NCI-H345 treated with DMSO at 0.1 percent for 48 hours (cell line): ENCODE results near the gene TAS2R30.
"Not testable (repeated sequence)": the region's sequence is repeated elsewhere in the genome, so short reads cannot be mapped to it uniquely, and the experiment has no call there.

ENCODE experiments used
- DNase-seq: peaks from one replicate; lab custom pipeline; 2025; ENCODE audit not compliant: unreplicated experiment; lab: John Stamatoyannopoulos, UW

TAS2R30 gene

GRCh38 chr12:11130999-11131398 lies 3.4 kb downstream of the TAS2R30 start:
- no peak for DNase-seq

GRCh38 chr12:11130382-11130781 lies 4.1 kb downstream of the TAS2R30 start:
- no peak for DNase-seq

- not testable (repeated sequence) for DNase-seq
These were observed 20.3 kb downstream of the TAS2R30 start for GRCh38 chr12:11114130-11114529.

- not testable (repeated sequence) for DNase-seq
These were observed 23.2 kb downstream of the TAS2R30 start for GRCh38 chr12:11111213-11111612.

- DNase-seq: no peak
These were observed 25.6 kb downstream of the TAS2R30 start for GRCh38 chr12:11108862-11109261.

GRCh38 chr12:11107719-11108118 lies 26.7 kb downstream of the TAS2R30 start:
- DNase-seq: no peak

GRCh38 chr12:11106288-11106687 lies 28.2 kb downstream of the TAS2R30 start:
- DNase-seq: no peak

- DNase-seq: no peak
These were observed 28.9 kb downstream of the TAS2R30 start for GRCh38 chr12:11105546-11105945.

- not testable (repeated sequence) for DNase-seq
These were observed 39.5 kb downstream of the TAS2R30 start for GRCh38 chr12:11094910-11095309.

GRCh38 chr12:11092128-11092527 lies 42.3 kb downstream of the TAS2R30 start, which contains the start of gene TAS2R43:
TAS2R43 (minus strand) TSS chr12:11092313; CDS start chr12:11092229, 84 bp downstream.
- no peak for DNase-seq

- no peak for DNase-seq
These were observed 45.2 kb downstream of the TAS2R30 start for GRCh38 chr12:11089246-11089645.

- no peak for DNase-seq
These were observed 49.0 kb downstream of the TAS2R30 start for GRCh38 chr12:11085419-11085818.
